Hepatocyte (in vitro differentiated cells): ENCODE results near the gene HBA2. TPM values are rescaled to one million over a fixed set of nuclear protein-coding genes. Genes with fewer than 3 reads are reported as not detected.
A peak's percentile ranks its signal among the peaks of the same experiment; 100 is the strongest.
"Not testable (repeated sequence)": the region's sequence is repeated elsewhere in the genome, so short reads cannot be mapped to it uniquely, and the experiment has no call there.

Source experiments
- DNase-seq: peaks from one replicate; pipeline ENCODE4 v3.0.0-alpha.2; 2016; ENCODE audit warnings: low spot score
- H2AFZ ChIP-seq: fragments of 200-600 bp; sonication (generic); 2 replicates; pipeline ENCODE4 v1.6.0; 2016; ENCODE audit warnings: antibody characterized with exemption, mild to moderate bottlenecking
- H3K27ac ChIP-seq: fragments of 200-600 bp; sonication (generic); 2 replicates; pipeline ENCODE4 v1.5.1; 2016; ENCODE audit warnings: mild to moderate bottlenecking
- H3K27me3 ChIP-seq: fragments of 200-600 bp; sonication (generic); 2 replicates; pipeline ENCODE4 v1.6.1; 2016
- H3K36me3 ChIP-seq: fragments of 200-600 bp; sonication (generic); replicated peaks from 2 replicates; pipeline ENCODE4 v1.5.1; 2016; ENCODE audit warnings: low read depth; ENCODE audit not compliant: insufficient read depth
- H3K4me1 ChIP-seq: fragments of 200-600 bp; sonication (generic); 2 replicates; pipeline ENCODE4 v1.5.1; 2016; ENCODE audit warnings: mild to moderate bottlenecking, moderate library complexity; ENCODE audit not compliant: insufficient read depth
- H3K4me2 ChIP-seq: fragments of 200-600 bp; sonication (generic); 2 replicates; pipeline ENCODE4 v1.6.0; 2016
- H3K4me3 ChIP-seq: fragments of 200-600 bp; sonication (generic); 2 replicates; pipeline ENCODE4 v1.5.1; 2016; ENCODE audit warnings: mild to moderate bottlenecking
- H3K79me2 ChIP-seq: fragments of 200-600 bp; sonication (generic); 2 replicates; pipeline ENCODE4 v1.6.0; 2017; ENCODE audit warnings: mild to moderate bottlenecking
- H3K9me2 ChIP-seq: fragments of 200-600 bp; sonication (generic); replicated peaks from 2 replicates; pipeline ENCODE4 v1.6.0; 2017; ENCODE audit warnings: mild to moderate bottlenecking; ENCODE audit not compliant: insufficient read depth
- H3K9me3 ChIP-seq: fragments of 200-600 bp; sonication (generic); 2 replicates; pipeline ENCODE4 v1.5.1; 2016; ENCODE audit warnings: low read depth, mild to moderate bottlenecking
- H4K20me1 ChIP-seq: fragments of 200-600 bp; sonication (generic); 2 replicates; pipeline ENCODE4 v1.6.0; 2016; ENCODE audit warnings: mild to moderate bottlenecking; ENCODE audit not compliant: insufficient read depth, poor library complexity, severe bottlenecking
- CTCF ChIP-seq: fragments of 200-600 bp; sonication (generic); IDR thresholded peaks from 2 replicates; pipeline ENCODE4 v1.5.1; 2016; ENCODE audit warnings: antibody characterized with exemption, mild to moderate bottlenecking; ENCODE audit not compliant: poor library complexity
- EZH2 ChIP-seq: fragments of 200-600 bp; sonication (generic); IDR thresholded peaks from 2 replicates; pipeline ENCODE4 v1.6.1; 2016; ENCODE audit warnings: antibody characterized with exemption, mild to moderate bottlenecking, borderline replicate concordance
- EZH2phosphoT487 ChIP-seq: fragments of 200-600 bp; sonication (generic); IDR thresholded peaks from one replicate; pipeline ENCODE4 v1.6.1; 2018; ENCODE audit warnings: antibody characterized with exemption, mild to moderate bottlenecking, low read depth, moderate library complexity; ENCODE audit not compliant: unreplicated experiment, severe bottlenecking
- WGBS: methylation state at CpG from one replicate; pipeline ENCODE4 v1.1.6; 2016; ENCODE audit warnings: low lambda C conversion rate; ENCODE audit errors: missing lambda C conversion rate; 5-methylcytosine and 5-hydroxymethylcytosine counted together
- polyA plus RNA-seq: library from polyadenylated mRNA; unstranded; fragments of >200 nt; fragmentation: Nextera tagmentation; extraction: Ambion mirVana; gene quantifications from 2 replicates; pipeline ENCODE4 v1.2.1, GENCODE V29; 2016
- total RNA-seq: library from RNA; depleted of rRNA; stranded (reverse); fragments of >200 nt; gene quantifications from 2 replicates; pipeline ENCODE4 v1.2.3, GENCODE V29; 2014

Gene HBA2
- total and polyA plus RNA-seq, 2 experiments from 2014 or later, result not detected

GRCh38 chr16:194516-194915 is 21.8 kb downstream of the HBA2 start:
- Histone ChIP-seq H3K27me3 (no peaks in the 10 kb centered on the region), H3K9me2 (no peaks in the 10 kb centered on the region), H3K36me3 (no peaks in the 10 kb centered on the region), H3K4me1 (no peaks in the 10 kb centered on the region), H3K4me2 (no peak overlapping the region), H3K79me2 (peaks cover 11% of the 10 kb centered on the region), H3K27ac (no peak overlapping the region), H4K20me1 (peaks cover 10% of the 10 kb centered on the region), H2AFZ (no peak overlapping the region), H3K4me3 (no peak overlapping the region), H3K9me3 (no peaks in the 10 kb centered on the region)
- DNase-seq, result no peak
- WGBS, result 99% methylated on average over 6 of the region's 6 CpGs
- TF ChIP-seq EZH2 (no peak), EZH2phosphoT487 (no peak), CTCF (no peak)

- WGBS, result 81% methylated on average over 5 of the region's 5 CpGs
- H3K9me2 ChIP-seq, result no peaks in the 10 kb centered on the region
- H3K79me2 ChIP-seq, result peaks cover 18% of the 10 kb centered on the region
- no peaks in the 10 kb centered on the region for H3K9me3 ChIP-seq
- peak; percentile 46 for DNase-seq
- H4K20me1 ChIP-seq, result peaks cover 5% of the 10 kb centered on the region
- H3K27ac ChIP-seq, result peak overlapping the region; percentile 51
- no peak overlapping the region for H3K4me2 ChIP-seq
- no peak overlapping the region for H3K4me3 ChIP-seq
- no peak for TF ChIP-seq CTCF
- TF ChIP-seq EZH2phosphoT487, result no peak
- TF ChIP-seq EZH2, result no peak
- peaks cover 2% of the 10 kb centered on the region for H3K36me3 ChIP-seq
- no peak overlapping the region for H2AFZ ChIP-seq
- no peaks in the 10 kb centered on the region for H3K27me3 ChIP-seq
- H3K4me1 ChIP-seq, result no peaks in the 10 kb centered on the region
These were observed 27.7 kb downstream of the HBA2 start for GRCh38 chr16:200388-200787.

GRCh38 chr16:203246-203645 is 30.6 kb downstream of the HBA2 start:
- Histone ChIP-seq H3K27me3 (no peaks in the 10 kb centered on the region), H3K9me2 (no peaks in the 10 kb centered on the region), H3K4me3 (no peak overlapping the region), H3K9me3 (no peaks in the 10 kb centered on the region), H3K79me2 (peaks cover 22% of the 10 kb centered on the region), H3K4me2 (no peak overlapping the region), H2AFZ (no peak overlapping the region), H3K27ac (no peak overlapping the region), H4K20me1 (peaks cover 14% of the 10 kb centered on the region), H3K36me3 (peaks cover 2% of the 10 kb centered on the region), H3K4me1 (no peaks in the 10 kb centered on the region)
- TF ChIP-seq CTCF, result no peak
- no peak for TF ChIP-seq EZH2phosphoT487
- TF ChIP-seq EZH2, result no peak
- WGBS, result 91% methylated on average over 4 of the region's 4 CpGs
- no peak for DNase-seq

- H3K4me2 ChIP-seq, H3K9me2 ChIP-seq, H3K9me3 ChIP-seq, H3K27ac ChIP-seq, H2AFZ ChIP-seq, H3K4me1 ChIP-seq, H3K27me3 ChIP-seq, H3K36me3 ChIP-seq, H3K4me3 ChIP-seq, DNase-seq: not testable (repeated sequence)
- 96% methylated on average over 9 of the region's 9 CpGs for WGBS
- Histone ChIP-seq H4K20me1 (peaks cover 21% of the 10 kb centered on the region), H3K79me2 (peaks cover 28% of the 10 kb centered on the region)
These were observed 31.4 kb downstream of the HBA2 start for GRCh38 chr16:204046-204445.

- H3K4me2 ChIP-seq, H3K9me2 ChIP-seq, H3K27ac ChIP-seq, H3K9me3 ChIP-seq, H3K36me3 ChIP-seq, H2AFZ ChIP-seq, DNase-seq, H3K4me3 ChIP-seq, H3K4me1 ChIP-seq, H3K27me3 ChIP-seq: not testable (repeated sequence)
- H3K79me2 ChIP-seq, result peaks cover 62% of the 10 kb centered on the region
- peaks cover 65% of the 10 kb centered on the region for H4K20me1 ChIP-seq
- WGBS, result 88% methylated on average over 4 of the region's 4 CpGs
These were observed 36.7 kb downstream of the HBA2 start for GRCh38 chr16:209359-209758.

- H3K4me1 ChIP-seq, H3K27ac ChIP-seq, H3K36me3 ChIP-seq, H3K4me2 ChIP-seq, DNase-seq, H3K9me2 ChIP-seq, H3K4me3 ChIP-seq, H3K27me3 ChIP-seq, H3K9me3 ChIP-seq, H2AFZ ChIP-seq: not testable (repeated sequence)
- Histone ChIP-seq H3K79me2 (peaks cover 82% of the 10 kb centered on the region), H4K20me1 (peaks cover 77% of the 10 kb centered on the region)
- whole genome bisulfite sequencing, result 94% methylated on average over 14 of the region's 14 CpGs
These were observed 39.0 kb downstream of the HBA2 start for GRCh38 chr16:211631-212180.
